Panc1 (cell line): ENCODE measurements around the gene TMEM154. TPM values are rescaled to one million over a fixed set of nuclear protein-coding genes. Genes with fewer than 3 reads are reported as not detected.

Source experiments
- ATAC-seq: fragments of 200-7000 bp; cut with Tn5 transposase; 2 replicates; pipeline ENCODE4 v1.9.1; 2020; ENCODE audit warnings: mild to moderate bottlenecking, moderate library complexity
- BruUV-seq: library from RNA; stranded (reverse); fragments of 400-500 nt; replicated peaks from 2 replicates; lab custom pipeline; 2021; lab: Mats Ljungman, UMichigan
- CTCF ChIA-PET: fragments of 300-600 bp; sonication (Branson Sonifier 250); formaldehyde crosslinking; loops from one replicate; lab custom pipeline; 2022; ENCODE audit warnings: antibody characterized with exemption; lab: Charles Lee
- POLR2A ChIA-PET: fragments of 300-600 bp; sonication (Branson Sonifier 250); formaldehyde crosslinking; loops from one replicate; lab custom pipeline; 2022; ENCODE audit warnings: antibody characterized with exemption; lab: Charles Lee
- DNase-seq: peaks from one replicate; pipeline ENCODE4 v3.0.0-alpha.2; 2010; ENCODE audit warnings: low read depth, low spot score
- H3K27ac ChIP-seq: 2 replicates; pipeline ENCODE4 v1.5.1; 2011; ENCODE audit warnings: mild to moderate bottlenecking, low read length, inconsistent platforms
- H3K27me3 ChIP-seq: fragments of 200-500 bp; sonication (Bioruptor generic); 2 replicates; pipeline ENCODE4 v1.6.0; 2014; ENCODE audit warnings: low read length, inconsistent platforms; ENCODE audit not compliant: control insufficient read depth, insufficient read depth
- H3K36me3 ChIP-seq: fragments of 200-500 bp; sonication (Bioruptor generic); 2 replicates; pipeline ENCODE4 v1.5.1; 2014; ENCODE audit warnings: inconsistent platforms, mild to moderate bottlenecking, low read length, moderate library complexity; ENCODE audit not compliant: control insufficient read depth, insufficient read depth
- H3K4me1 ChIP-seq: 2 replicates; pipeline ENCODE4 v1.5.1; 2011; ENCODE audit warnings: inconsistent platforms, mild to moderate bottlenecking, low read length, moderate library complexity; ENCODE audit not compliant: control insufficient read depth, insufficient read depth
- H3K4me3 ChIP-seq, 2 experiments: 2 replicates each; pipeline ENCODE4 v1.5.1; 2011 to 2012; ENCODE audit warnings: low read depth in 2 of 2, low read length in 2 of 2, mild to moderate bottlenecking in 2 of 2, inconsistent platforms in 1 of 2, moderate library complexity in 1 of 2
- H3K9me3 ChIP-seq: fragments of 200-500 bp; sonication (Bioruptor generic); 2 replicates; pipeline ENCODE4 v1.5.1; 2014; ENCODE audit warnings: low read depth, mild to moderate bottlenecking, inconsistent platforms, low read length, moderate library complexity; ENCODE audit not compliant: control insufficient read depth, insufficient read depth
- POLR2AphosphoS5 ChIP-seq: IDR thresholded peaks from 2 replicates; pipeline ENCODE4 v1.6.1; 2012; ENCODE audit warnings: mild to moderate bottlenecking, low read depth, low read length, moderate library complexity
- SIN3A ChIP-seq: IDR thresholded peaks from 2 replicates; pipeline ENCODE4 v1.6.1; 2012; ENCODE audit warnings: low read depth, mild to moderate bottlenecking, low read length, moderate library complexity, borderline replicate concordance; ENCODE audit not compliant: insufficient read depth
- TCF7L2 ChIP-seq: IDR thresholded peaks from 2 replicates; pipeline ENCODE4 v1.6.1; 2011; ENCODE audit warnings: mild to moderate bottlenecking, low read depth, low read length, inconsistent platforms
- in situ Hi-C: cut with HindIII; loops from 2 replicates; pipeline ENCODE4 v1.10.0; 2016; ENCODE audit warnings: low sequenced_read_pairs, low pct_unique_long_range_greater_than_20kb
- intact Hi-C: fragments of 100-400 bp; cut with micrococcal nuclease; formaldehyde crosslinking; loops from one replicate; pipeline ENCODE4 v1.10.0; 2022; ENCODE audit not compliant: unreplicated experiment
- total RNA-seq: library from RNA; stranded (reverse); gene quantifications from one replicate; pipeline ENCODE4 v1.2.1, GENCODE V29; 2021; ENCODE audit not compliant: unreplicated experiment
- TF ChIP-seq, protein P1 (sequence below): fragments of 450-650 bp; IDR thresholded peaks from 2 replicates; pipeline ENCODE4 v1.5.1; 2017; ENCODE audit warnings: mild to moderate bottlenecking
- TF ChIP-seq, protein P2 (sequence below), 2 experiments: IDR thresholded peaks; 2 replicates each; pipeline ENCODE4 v1.6.1; 2011 to 2012; ENCODE audit warnings: low read depth in 2 of 2, control low read depth in 1 of 2, low read length in 1 of 2, mild to moderate bottlenecking in 1 of 2, moderate library complexity in 1 of 2; ENCODE audit not compliant: insufficient read depth in 1 of 2

TMEM154 gene
- total RNA-seq, 1 experiment from 2014 or later, result 0.15 TPM

DNA sequence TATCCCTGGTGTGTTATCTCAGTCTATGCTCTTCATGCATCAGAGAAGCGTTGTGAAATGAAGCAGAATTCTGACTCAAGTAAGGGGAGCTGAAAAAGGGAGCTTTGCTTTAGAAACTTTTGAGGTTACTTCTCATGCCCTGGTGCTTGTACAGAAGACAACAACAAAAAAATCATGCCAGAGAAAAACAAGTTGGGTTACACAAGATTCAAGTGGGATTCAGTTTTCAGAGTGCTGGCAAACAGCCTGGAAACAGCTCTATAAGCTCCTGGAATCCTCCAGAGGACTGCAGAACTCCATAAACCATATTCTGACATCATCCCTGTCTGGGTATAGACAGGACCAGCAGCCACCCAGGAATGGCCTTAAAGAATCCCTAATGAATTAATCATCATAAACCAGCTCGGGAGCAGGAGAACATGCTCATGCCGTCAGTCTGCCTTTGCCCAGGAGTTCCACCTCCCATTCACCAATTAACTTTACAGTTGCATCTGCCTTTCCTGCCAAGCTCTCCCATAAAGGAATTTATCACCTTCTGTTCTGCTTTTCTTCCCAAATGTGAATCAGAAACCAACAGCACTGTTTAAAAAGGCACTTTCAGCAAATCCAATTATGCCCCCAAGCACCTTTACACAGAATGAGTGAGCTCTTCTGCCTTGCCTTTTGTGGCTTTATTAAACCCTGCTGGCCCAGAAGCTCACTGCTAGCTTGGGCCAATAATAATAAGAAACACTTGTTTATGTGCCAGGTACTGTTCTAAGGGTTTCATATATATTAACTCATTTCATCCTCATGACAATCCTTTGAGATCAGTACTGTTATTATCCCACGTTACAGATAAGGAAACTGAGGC lies 89.4 kb downstream of the TMEM154 start:
- Histone ChIP-seq H3K4me3 (no peak overlapping the region), H3K4me1 (0 out of 2 replicates have a peak, but pooled peaks cover 2% of the 10 kb centered on the region), H3K9me3 (no peaks in the 10 kb centered on the region), H3K27ac (no peak overlapping the region), H3K36me3 (no peaks in the 10 kb centered on the region), H3K27me3 (no peaks in the 10 kb centered on the region)
- DNase-seq (no peak), ATAC-seq (no peak)
- TF ChIP-seq, protein P1, sequence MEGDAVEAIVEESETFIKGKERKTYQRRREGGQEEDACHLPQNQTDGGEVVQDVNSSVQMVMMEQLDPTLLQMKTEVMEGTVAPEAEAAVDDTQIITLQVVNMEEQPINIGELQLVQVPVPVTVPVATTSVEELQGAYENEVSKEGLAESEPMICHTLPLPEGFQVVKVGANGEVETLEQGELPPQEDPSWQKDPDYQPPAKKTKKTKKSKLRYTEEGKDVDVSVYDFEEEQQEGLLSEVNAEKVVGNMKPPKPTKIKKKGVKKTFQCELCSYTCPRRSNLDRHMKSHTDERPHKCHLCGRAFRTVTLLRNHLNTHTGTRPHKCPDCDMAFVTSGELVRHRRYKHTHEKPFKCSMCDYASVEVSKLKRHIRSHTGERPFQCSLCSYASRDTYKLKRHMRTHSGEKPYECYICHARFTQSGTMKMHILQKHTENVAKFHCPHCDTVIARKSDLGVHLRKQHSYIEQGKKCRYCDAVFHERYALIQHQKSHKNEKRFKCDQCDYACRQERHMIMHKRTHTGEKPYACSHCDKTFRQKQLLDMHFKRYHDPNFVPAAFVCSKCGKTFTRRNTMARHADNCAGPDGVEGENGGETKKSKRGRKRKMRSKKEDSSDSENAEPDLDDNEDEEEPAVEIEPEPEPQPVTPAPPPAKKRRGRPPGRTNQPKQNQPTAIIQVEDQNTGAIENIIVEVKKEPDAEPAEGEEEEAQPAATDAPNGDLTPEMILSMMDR, result no peak
- TF ChIP-seq SIN3A (no peak), POLR2AphosphoS5 (no peak), TCF7L2 (no peak)
- TF ChIP-seq, protein P2, sequence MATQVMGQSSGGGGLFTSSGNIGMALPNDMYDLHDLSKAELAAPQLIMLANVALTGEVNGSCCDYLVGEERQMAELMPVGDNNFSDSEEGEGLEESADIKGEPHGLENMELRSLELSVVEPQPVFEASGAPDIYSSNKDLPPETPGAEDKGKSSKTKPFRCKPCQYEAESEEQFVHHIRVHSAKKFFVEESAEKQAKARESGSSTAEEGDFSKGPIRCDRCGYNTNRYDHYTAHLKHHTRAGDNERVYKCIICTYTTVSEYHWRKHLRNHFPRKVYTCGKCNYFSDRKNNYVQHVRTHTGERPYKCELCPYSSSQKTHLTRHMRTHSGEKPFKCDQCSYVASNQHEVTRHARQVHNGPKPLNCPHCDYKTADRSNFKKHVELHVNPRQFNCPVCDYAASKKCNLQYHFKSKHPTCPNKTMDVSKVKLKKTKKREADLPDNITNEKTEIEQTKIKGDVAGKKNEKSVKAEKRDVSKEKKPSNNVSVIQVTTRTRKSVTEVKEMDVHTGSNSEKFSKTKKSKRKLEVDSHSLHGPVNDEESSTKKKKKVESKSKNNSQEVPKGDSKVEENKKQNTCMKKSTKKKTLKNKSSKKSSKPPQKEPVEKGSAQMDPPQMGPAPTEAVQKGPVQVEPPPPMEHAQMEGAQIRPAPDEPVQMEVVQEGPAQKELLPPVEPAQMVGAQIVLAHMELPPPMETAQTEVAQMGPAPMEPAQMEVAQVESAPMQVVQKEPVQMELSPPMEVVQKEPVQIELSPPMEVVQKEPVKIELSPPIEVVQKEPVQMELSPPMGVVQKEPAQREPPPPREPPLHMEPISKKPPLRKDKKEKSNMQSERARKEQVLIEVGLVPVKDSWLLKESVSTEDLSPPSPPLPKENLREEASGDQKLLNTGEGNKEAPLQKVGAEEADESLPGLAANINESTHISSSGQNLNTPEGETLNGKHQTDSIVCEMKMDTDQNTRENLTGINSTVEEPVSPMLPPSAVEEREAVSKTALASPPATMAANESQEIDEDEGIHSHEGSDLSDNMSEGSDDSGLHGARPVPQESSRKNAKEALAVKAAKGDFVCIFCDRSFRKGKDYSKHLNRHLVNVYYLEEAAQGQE (IDR thresholded peaks at IDR 0.05; ENCODE audit: insufficient read depth in 1 of 2, low read depth in 2 of 2, low read length in 1 of 2), result no peak
- POLR2A ChIA-PET, result no interaction called here
- in situ Hi-C loops, result no loop called here
- CTCF ChIA-PET, result interaction anchor here (0.9 kb wide), 1 partner anchor 49 kb away, joined by 4 read pairs; no protein-coding TSS in a partner anchor
- no TSS peak for BruUV-seq
- intact Hi-C loops, result no loop called here

DNA sequence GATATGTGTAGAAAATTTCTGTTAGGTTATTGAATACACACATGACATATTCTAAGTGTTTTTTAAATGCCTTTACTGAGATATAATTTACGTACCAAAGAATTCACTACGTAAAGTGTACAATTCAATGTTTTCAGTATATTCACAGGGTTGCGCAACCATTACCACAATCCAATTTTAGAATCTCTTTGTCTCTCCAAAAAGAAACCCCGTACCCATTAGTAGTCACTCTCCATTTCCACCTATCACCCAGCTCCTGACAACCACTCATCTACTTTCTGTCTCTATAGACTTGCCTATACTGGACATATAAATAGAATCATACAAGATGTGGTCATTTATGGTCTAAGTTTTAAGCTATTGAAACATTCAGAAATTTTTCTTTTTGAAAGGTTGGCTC lies 90.9 kb downstream of the TMEM154 start:
- H3K4me3 ChIP-seq, result no peak overlapping the region
- no peak overlapping the region for H3K27ac ChIP-seq
- DNase-seq (no peak), ATAC-seq (no peak)
- intact Hi-C loops, result no loop called here
- in situ Hi-C loops, result no loop called here
- TF ChIP-seq, protein P1, result no peak
- POLR2A ChIA-PET, result no interaction called here
- H3K9me3 ChIP-seq, result no peaks in the 10 kb centered on the region
- CTCF ChIA-PET, result no interaction called here
- no peaks in the 10 kb centered on the region for H3K36me3 ChIP-seq
- H3K4me1 ChIP-seq, result 0 out of 2 replicates have a peak, but pooled peaks cover 2% of the 10 kb centered on the region
- no TSS peak for BruUV-seq
- no peaks in the 10 kb centered on the region for H3K27me3 ChIP-seq
